VCaP (cell line): ENCODE measurements around the gene ITGA6.

Experiments used
- H3K27ac ChIP-seq: fragments of 450-650 bp; 2 replicates; pipeline ENCODE4 v1.5.1; 2017
- TF ChIP-seq, protein P1 (sequence below): fragments of 450-650 bp; conservative IDR thresholded peaks from 2 replicates; pipeline ENCODE4 v1.5.1; 2017; ENCODE audit warnings: mild to moderate bottlenecking, moderate library complexity

The ITGA6 gene

DNA sequence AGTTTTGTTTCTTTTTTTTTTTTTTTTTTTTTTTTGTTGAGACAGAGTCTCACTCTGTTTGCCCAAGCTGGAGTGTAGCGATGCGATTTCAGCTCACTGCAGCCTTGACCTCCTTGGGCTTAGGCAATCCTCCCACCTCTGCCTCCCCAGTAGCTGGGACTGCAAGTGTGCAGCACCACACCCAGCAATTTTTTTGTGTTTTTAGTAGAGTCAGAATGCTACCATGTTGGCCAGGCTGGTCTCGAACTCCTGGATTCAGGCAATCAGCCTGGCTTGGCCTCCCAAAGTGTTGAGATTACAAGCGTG is 8.2 kb downstream of the ITGA6 start:
- TF ChIP-seq, protein P1, sequence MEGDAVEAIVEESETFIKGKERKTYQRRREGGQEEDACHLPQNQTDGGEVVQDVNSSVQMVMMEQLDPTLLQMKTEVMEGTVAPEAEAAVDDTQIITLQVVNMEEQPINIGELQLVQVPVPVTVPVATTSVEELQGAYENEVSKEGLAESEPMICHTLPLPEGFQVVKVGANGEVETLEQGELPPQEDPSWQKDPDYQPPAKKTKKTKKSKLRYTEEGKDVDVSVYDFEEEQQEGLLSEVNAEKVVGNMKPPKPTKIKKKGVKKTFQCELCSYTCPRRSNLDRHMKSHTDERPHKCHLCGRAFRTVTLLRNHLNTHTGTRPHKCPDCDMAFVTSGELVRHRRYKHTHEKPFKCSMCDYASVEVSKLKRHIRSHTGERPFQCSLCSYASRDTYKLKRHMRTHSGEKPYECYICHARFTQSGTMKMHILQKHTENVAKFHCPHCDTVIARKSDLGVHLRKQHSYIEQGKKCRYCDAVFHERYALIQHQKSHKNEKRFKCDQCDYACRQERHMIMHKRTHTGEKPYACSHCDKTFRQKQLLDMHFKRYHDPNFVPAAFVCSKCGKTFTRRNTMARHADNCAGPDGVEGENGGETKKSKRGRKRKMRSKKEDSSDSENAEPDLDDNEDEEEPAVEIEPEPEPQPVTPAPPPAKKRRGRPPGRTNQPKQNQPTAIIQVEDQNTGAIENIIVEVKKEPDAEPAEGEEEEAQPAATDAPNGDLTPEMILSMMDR, result no peak
- H3K27ac ChIP-seq, result no peak overlapping the region

DNA sequence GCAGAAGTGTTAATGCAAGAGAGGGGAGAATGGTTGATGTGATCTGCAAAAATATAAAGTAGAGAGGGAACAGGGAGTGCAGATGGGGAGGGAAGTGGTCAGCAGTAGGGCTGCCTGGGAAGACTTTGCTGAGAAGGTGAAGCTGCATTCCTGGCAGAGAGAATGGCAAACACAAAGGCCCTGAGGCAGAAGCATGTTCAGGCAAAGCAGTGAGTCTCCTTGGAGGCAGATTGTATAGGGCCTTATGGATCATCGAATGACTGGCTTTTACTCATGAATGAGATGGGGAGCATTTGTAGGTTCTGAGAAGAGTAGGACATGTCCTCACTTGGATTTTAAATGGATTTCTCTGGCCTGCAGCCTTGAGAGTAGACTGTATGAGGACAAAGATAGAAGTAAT is 9.5 kb downstream of the ITGA6 start:
- TF ChIP-seq, protein P1, result no peak
- no peak overlapping the region for H3K27ac ChIP-seq

DNA sequence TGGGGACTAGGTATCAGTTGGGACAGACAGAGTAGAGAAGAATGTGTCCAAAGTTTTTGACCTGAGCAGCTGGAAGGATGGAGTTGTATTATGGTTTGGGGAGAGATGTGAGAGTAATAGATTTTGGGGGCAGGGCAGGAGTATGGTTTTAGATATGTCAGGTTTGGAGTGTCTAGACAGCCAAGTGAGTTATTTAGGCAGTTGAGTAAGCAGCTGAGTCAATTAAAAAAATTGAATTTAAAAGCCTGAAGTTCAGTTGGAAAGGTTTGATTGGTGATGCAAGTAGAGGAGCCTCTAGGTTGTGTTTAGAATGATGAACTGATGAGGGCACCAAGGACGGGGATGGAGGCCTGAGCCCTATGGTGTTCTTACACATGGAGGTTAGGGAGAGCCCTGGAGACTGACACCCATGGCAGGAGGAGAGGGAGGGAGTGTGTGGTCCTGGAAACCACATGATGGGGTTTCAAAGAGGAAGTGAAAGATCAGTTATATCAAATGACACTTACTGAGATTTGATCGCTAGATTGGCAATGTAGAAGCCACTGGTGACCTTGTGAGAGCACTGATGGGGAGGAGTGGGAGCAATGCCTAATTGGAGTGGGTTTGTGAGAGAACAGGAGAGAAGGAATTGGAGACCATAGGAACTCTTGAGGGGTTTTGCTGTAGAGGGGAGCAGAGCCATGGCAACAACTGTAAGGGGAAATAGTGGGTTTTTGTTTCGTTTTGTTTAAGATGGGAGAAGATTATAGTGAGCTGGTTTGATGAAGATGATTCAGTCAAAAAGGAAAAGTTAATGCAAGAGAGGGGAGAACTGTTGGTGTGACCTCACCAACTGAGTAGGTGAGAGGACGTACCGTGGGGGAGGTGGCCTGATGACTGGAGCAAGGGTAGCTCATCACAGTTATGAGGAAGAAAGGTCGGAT is 10.3 kb downstream of the ITGA6 start:
- H3K27ac ChIP-seq, result no peak overlapping the region
- TF ChIP-seq, protein P1, result no peak

- H3K27ac ChIP-seq, result peak overlapping the region; percentile 90; the same call in 1 of the 2 replicates
- TF ChIP-seq, protein P1, result no peak
Observed at GRCh38 chr2:172438741-172439508, 11.5 kb downstream of the ITGA6 start.

DNA sequence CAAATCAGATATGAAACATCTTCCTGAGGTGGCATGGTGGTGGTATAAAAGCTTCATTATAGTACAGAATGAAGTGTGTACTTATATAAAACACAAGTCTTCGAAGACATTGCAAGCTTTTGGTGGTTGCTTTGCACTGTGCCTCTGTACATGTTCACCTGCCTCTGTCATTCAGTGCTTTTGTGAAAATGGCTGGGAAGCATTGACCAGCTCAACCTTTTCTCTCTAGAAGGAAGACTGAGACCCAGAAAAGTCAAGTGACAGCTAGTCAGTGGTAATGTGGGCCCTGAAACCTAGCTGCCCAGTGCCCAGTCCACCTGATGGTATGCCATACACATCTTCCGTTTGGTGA is 12.1 kb downstream of the ITGA6 start:
- TF ChIP-seq, protein P1, result no peak
- H3K27ac ChIP-seq, result peak overlapping the region; percentile 90

DNA sequence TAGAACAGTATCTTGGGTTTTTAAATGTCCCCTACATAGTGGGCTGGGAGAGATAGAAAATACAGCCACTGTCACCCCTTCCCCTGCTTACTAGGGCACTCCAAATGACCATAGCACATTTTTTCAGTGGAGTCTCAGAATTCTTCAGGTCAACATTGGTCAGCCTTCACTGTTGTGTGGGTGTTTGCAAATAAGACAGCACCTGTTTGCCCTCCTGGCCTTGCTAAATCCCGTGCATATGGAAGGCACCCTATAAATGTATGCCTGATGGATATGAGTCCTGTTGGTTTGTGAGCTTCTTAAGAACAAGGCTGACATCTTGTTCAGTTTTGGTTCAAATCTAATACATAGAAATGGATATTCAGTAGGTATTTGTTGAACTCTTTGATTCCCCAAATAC is 12.5 kb downstream of the ITGA6 start:
- TF ChIP-seq, protein P1, result no peak
- H3K27ac ChIP-seq, result peak overlapping the region; percentile 90

GRCh38 chr2:172440795-172441194 is 13.4 kb downstream of the ITGA6 start:
- H3K27ac ChIP-seq, result peak overlapping the region; percentile 90

More at GRCh38 chr2:172440795-172441194, 13.4 kb downstream of the ITGA6 start:
- TF ChIP-seq, protein P1, result no peak
